Left lung (tissue), 10 donors: ENCODE measurements around the gene ALG12. TPM values are rescaled to one million over a fixed set of nuclear protein-coding genes. Genes with fewer than 3 reads are reported as not detected.

Source experiments
- ATAC-seq: fragments of 200-7000 bp; cut with Tn5 transposase; one replicate; pipeline ENCODE4 v1.9.1; 2020; ENCODE audit warnings: moderate library complexity
- DNase-seq, 4 donors: peaks; one replicate each; pipeline ENCODE4 v3.0.0-alpha.2; 2013 to 2020
- H3K27ac ChIP-seq, 2 donors: fragments of 200-600 bp; sonication (generic) in 1 of 2; one replicate each; pipeline versions ENCODE4 v1.5.0 to v1.8.0; 2020 to 2021
- H3K27me3 ChIP-seq, 2 donors: fragments of 200-600 bp; sonication (generic) in 1 of 2; one replicate each; pipeline versions ENCODE4 v1.5.0 to v1.8.0; 2020 to 2021
- H3K36me3 ChIP-seq, 2 donors: fragments of 200-600 bp; sonication (generic) in 1 of 2; one replicate each; pipeline versions ENCODE4 v1.5.0 to v1.8.0; 2020 to 2021
- H3K4me1 ChIP-seq, 2 donors: fragments of 200-600 bp; one replicate each; pipeline ENCODE4 v1.8.0; 2021
- H3K4me3 ChIP-seq, 2 donors: fragments of 200-600 bp; sonication (generic) in 1 of 2; one replicate each; pipeline versions ENCODE4 v1.5.0 to v1.8.0; 2020 to 2021; ENCODE audit warnings: mild to moderate bottlenecking in 1 of 2
- H3K9me3 ChIP-seq, 2 donors: fragments of 200-600 bp; sonication (generic) in 1 of 2; one replicate each; pipeline versions ENCODE4 v1.5.0 to v1.8.0; 2020 to 2021
- CTCF ChIP-seq, 2 donors: fragments of 200-600 bp; sonication (generic) in 1 of 2; IDR thresholded peaks; one replicate each; pipeline versions ENCODE4 v1.5.0 to v1.8.0; 2021; ENCODE audit warnings: antibody characterized with exemption in 2 of 2
- intact Hi-C, 2 donors: fragments of 100-400 bp; cut with DNase I; formaldehyde crosslinking; loops; one replicate each; pipeline versions ENCODE4 v1.11.2 to v1.14.2; 2022
- polyA plus RNA-seq, 6 donors: library from polyadenylated mRNA; unstranded; fragments of 120-200 nt; gene quantifications; one replicate each; pipeline ENCODE4 v1.2.1, GENCODE V29; 2013; ENCODE audit not compliant: insufficient read length in 6 of 6
- total RNA-seq, 2 donors: library from RNA; stranded (reverse); fragmentation: NEBNext Ultra II Directional; extraction: Animal tissue kit (Norgen Biotek cat#: 25700); gene quantifications; one replicate each; pipeline ENCODE4 v1.2.1, GENCODE V29; 2021
- donor health status: DM: no; HTN: yes; CAD: no.
- donor health status: DM: no; HTN: no; CAD: no.

Gene ALG12
- total and polyA plus RNA-seq, 8 donors = 16.4 to 35.2 (median 24.7) TPM

- TF ChIP-seq CTCF (IDR thresholded peaks at IDR 0.05) = no peak
- intact Hi-C loops = loop anchor here in 1 of 2 donors (10.0 kb wide), 1 partner anchor 141 kb away; no protein-coding TSS in a partner anchor
- no peak for ATAC-seq
Measured at GRCh38 chr22:49915610-49916009, 2.6 kb downstream of the ALG12 start.

GRCh38 chr22:49914256-49914655 lies 4.0 kb downstream of the ALG12 start:
- ATAC-seq = no peak
- intact Hi-C loops = loop anchor here in 1 of 2 donors (10.0 kb wide), 1 partner anchor 139 kb away; no protein-coding TSS in a partner anchor
- H3K4me3 ChIP-seq = no peak overlapping the region
- H3K27me3 ChIP-seq = no peaks in the 10 kb centered on the region
- DNase-seq = peak in 1 of 4 donors; percentile 64
- H3K36me3 ChIP-seq = peaks cover 0 to 47% of the 10 kb centered on the region in 2 donors
- no peaks in the 10 kb centered on the region for H3K9me3 ChIP-seq
- peaks cover 10 to 18% of the 10 kb centered on the region in 2 donors for H3K4me1 ChIP-seq
- no peak overlapping the region for H3K27ac ChIP-seq
- TF ChIP-seq CTCF (IDR thresholded peaks at IDR 0.05) = no peak

More at GRCh38 chr22:49915610-49916009, 2.6 kb downstream of the ALG12 start:
- Histone ChIP-seq H3K27ac (no peak overlapping the region), H3K4me3 (no peak overlapping the region), H3K27me3 (no peaks in the 10 kb centered on the region), H3K9me3 (no peaks in the 10 kb centered on the region), H3K4me1 (peaks cover 13 to 30% of the 10 kb centered on the region in 2 donors), H3K36me3 (peaks cover 0 to 39% of the 10 kb centered on the region in 2 donors)
- peak in 1 of 4 donors; percentile 49 for DNase-seq

DNA sequence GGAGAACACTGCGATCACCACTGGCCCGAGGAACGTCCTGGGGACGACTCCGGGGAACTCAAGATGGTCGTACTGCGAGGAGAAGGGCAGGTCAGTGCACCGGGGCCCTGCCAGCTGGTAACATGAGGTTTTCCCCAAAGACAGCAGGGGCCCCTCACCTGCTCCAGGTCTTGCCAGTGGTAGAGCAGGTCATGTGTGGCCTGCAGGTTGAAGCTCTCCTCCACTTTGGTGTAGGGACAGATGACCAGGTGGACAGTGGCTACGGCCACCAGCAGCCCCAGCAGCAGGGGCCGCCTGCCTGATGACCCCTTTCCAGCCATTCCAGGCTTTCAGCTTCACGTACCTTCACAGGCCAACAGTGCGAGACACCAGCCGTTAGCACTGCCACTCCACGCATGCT lies 4.8 kb downstream of the ALG12 start:
- no peak for TF ChIP-seq CTCF (IDR thresholded peaks at IDR 0.05)
- DNase-seq = no peak
- Histone ChIP-seq H3K4me3 (no peak overlapping the region), H3K27me3 (no peaks in the 10 kb centered on the region), H3K27ac (no peak overlapping the region), H3K9me3 (no peaks in the 10 kb centered on the region), H3K36me3 (peaks cover 0 to 55% of the 10 kb centered on the region in 2 donors), H3K4me1 (peaks cover 6 to 13% of the 10 kb centered on the region in 2 donors)
- no peak for ATAC-seq
- intact Hi-C loops = loop anchor here in 1 of 2 donors (10.0 kb wide), 1 partner anchor 139 kb away; no protein-coding TSS in a partner anchor

- Histone ChIP-seq H3K4me1 (peaks cover 6 to 13% of the 10 kb centered on the region in 2 donors), H3K27me3 (no peaks in the 10 kb centered on the region), H3K4me3 (no peak overlapping the region), H3K27ac (no peak overlapping the region), H3K36me3 (peaks cover 0 to 60% of the 10 kb centered on the region in 2 donors), H3K9me3 (no peaks in the 10 kb centered on the region)
- intact Hi-C loops = loop anchor here in 1 of 2 donors (10.0 kb wide), 1 partner anchor 138 kb away; no protein-coding TSS in a partner anchor
- ATAC-seq (no peak), DNase-seq (no peak)
- TF ChIP-seq CTCF (IDR thresholded peaks at IDR 0.05) = no peak
Measured at GRCh38 chr22:49913026-49913425, 5.2 kb downstream of the ALG12 start.

- ATAC-seq = no peak
- H3K27ac ChIP-seq = no peak overlapping the region
Measured at GRCh38 chr22:49911881-49912625, 6.2 kb downstream of the ALG12 start.

More at GRCh38 chr22:49911881-49912625, 6.2 kb downstream of the ALG12 start:
- Histone ChIP-seq H3K36me3 (peaks cover 0 to 69% of the 10 kb centered on the region in 2 donors), H3K4me1 (peaks cover under 1 to 4% of the 10 kb centered on the region in 2 donors), H3K9me3 (no peaks in the 10 kb centered on the region), H3K27me3 (no peaks in the 10 kb centered on the region), H3K4me3 (no peak overlapping the region)
- no peak for DNase-seq
- intact Hi-C loops = loop anchor here in 1 of 2 donors (10.0 kb wide), 1 partner anchor 137 kb away; no protein-coding TSS in a partner anchor
- no peak for TF ChIP-seq CTCF (IDR thresholded peaks at IDR 0.05)
